ENCODE measurements around the gene PLA2G2F.

Gene PLA2G2F

GRCh38 chr1:20095564-20096434 is 43.3 kb upstream of the PLA2G2F start:
- H3K4me3 ChIP-seq (ENCODE audit: low read depth, low read length) = no peak overlapping the region
- no peak for DNase-seq (ENCODE audit: low read depth)
- TF ChIP-seq CTCF (IDR thresholded peaks at IDR 0.05; ENCODE audit: low read depth, low read length, missing control alignments) = no peak

- no peak for DNase-seq (ENCODE audit: low read depth)
- H3K4me3 ChIP-seq (ENCODE audit: low read depth, low read length) = no peak overlapping the region
- no peak for TF ChIP-seq CTCF (IDR thresholded peaks at IDR 0.05; ENCODE audit: low read depth, low read length, missing control alignments)
Observed at GRCh38 chr1:20096840-20097447, 42.2 kb upstream of the PLA2G2F start.

- no peak for TF ChIP-seq CTCF (IDR thresholded peaks at IDR 0.05; ENCODE audit: low read depth, low read length, missing control alignments)
- H3K4me3 ChIP-seq (ENCODE audit: low read depth, low read length) = no peak overlapping the region
- no peak for DNase-seq (ENCODE audit: low read depth)
Observed at GRCh38 chr1:20099533-20099932, 39.6 kb upstream of the PLA2G2F start.

GRCh38 chr1:20100632-20101355 is 38.3 kb upstream of the PLA2G2F start:
- no peak for DNase-seq (ENCODE audit: low read depth)
- peak; percentile 86 for TF ChIP-seq CTCF (IDR thresholded peaks at IDR 0.05; ENCODE audit: low read depth, low read length, missing control alignments)
- no peak overlapping the region for H3K4me3 ChIP-seq (ENCODE audit: low read depth, low read length)

GRCh38 chr1:20102875-20103274 is 36.2 kb upstream of the PLA2G2F start:
- DNase-seq (ENCODE audit: low read depth) = no peak
- no peak overlapping the region for H3K4me3 ChIP-seq (ENCODE audit: low read depth, low read length)
- no peak for TF ChIP-seq CTCF (IDR thresholded peaks at IDR 0.05; ENCODE audit: low read depth, low read length, missing control alignments)

GRCh38 chr1:20105856-20106255 is 33.3 kb upstream of the PLA2G2F start:
- no peak for DNase-seq (ENCODE audit: low read depth)
- TF ChIP-seq CTCF (IDR thresholded peaks at IDR 0.05; ENCODE audit: low read depth, low read length, missing control alignments) = no peak
- no peak overlapping the region for H3K4me3 ChIP-seq (ENCODE audit: low read depth, low read length)
